IMR-90 (cell line): ENCODE data around the gene STOML1. TPM values are rescaled to one million over a fixed set of nuclear protein-coding genes. Genes with fewer than 3 reads are reported as not detected.

Source experiments
- ATAC-seq: fragments of 200-7000 bp; cut with Tn5 transposase; 2 replicates; pipeline ENCODE4 v1.9.1; 2020; ENCODE audit warnings: low read depth, mild to moderate bottlenecking, moderate library complexity
- BruUV-seq: library from RNA; stranded (reverse); fragments of 400-500 nt; replicated peaks from 2 replicates; lab custom pipeline; 2021; lab: Mats Ljungman, UMichigan
- CTCF ChIA-PET: fragments of 300-600 bp; formaldehyde crosslinking; extraction: SDS; loops from one replicate; lab custom pipeline; 2021; ENCODE audit warnings: antibody characterized with exemption; lab: Yijun Ruan, JAX
- POLR2A ChIA-PET: fragments of 300-600 bp; sonication (Branson Sonifier 250); formaldehyde crosslinking; loops from one replicate; lab custom pipeline; 2022; ENCODE audit warnings: antibody characterized with exemption; ENCODE audit not compliant: unreplicated experiment; lab: Charles Lee
- DNase-seq: peaks from one replicate; pipeline ENCODE4 v3.0.0; 2013
- H2AFZ ChIP-seq: replicated peaks from 2 replicates; pipeline ENCODE3; 2013; ENCODE audit warnings: low read length, mild to moderate bottlenecking; ENCODE audit not compliant: poor library complexity
- H2AK5ac ChIP-seq: 2 replicates; pipeline ENCODE4 v1.6.1; 2013; ENCODE audit warnings: low read depth, low read length, inconsistent platforms
- H2AK9ac ChIP-seq: replicated peaks from 2 replicates; pipeline ENCODE3; 2013; ENCODE audit warnings: mild to moderate bottlenecking, low read depth, low read length, moderate library complexity; ENCODE audit not compliant: poor library complexity
- H2BK120ac ChIP-seq: 2 replicates; pipeline ENCODE4 v1.6.1; 2013; ENCODE audit warnings: low read depth, low read length, inconsistent platforms
- H2BK15ac ChIP-seq: 3 replicates; pipeline ENCODE4 v1.6.1; 2013; ENCODE audit warnings: low read depth, low read length, inconsistent platforms
- H2BK20ac ChIP-seq: 2 replicates; pipeline ENCODE4 v1.6.1; 2013; ENCODE audit warnings: low read depth, mild to moderate bottlenecking, inconsistent platforms, low read length, moderate library complexity
- H2BK5ac ChIP-seq: 2 replicates; pipeline ENCODE4 v1.6.1; 2013; ENCODE audit warnings: mild to moderate bottlenecking, low read depth, low read length, inconsistent platforms; ENCODE audit not compliant: poor library complexity, severe bottlenecking
- H3K14ac ChIP-seq: replicated peaks from 2 replicates; pipeline ENCODE4 v1.6.1; 2013; ENCODE audit warnings: low read depth, low read length, inconsistent platforms
- H3K18ac ChIP-seq: 2 replicates; pipeline ENCODE4 v1.6.1; 2013; ENCODE audit warnings: low read depth, low read length, control low read depth
- H3K23ac ChIP-seq: 2 replicates; pipeline ENCODE4 v1.6.1; 2013; ENCODE audit warnings: low read depth, low read length, inconsistent platforms
- H3K27ac ChIP-seq: 2 replicates; pipeline ENCODE4 v1.5.1; 2013; ENCODE audit warnings: mild to moderate bottlenecking, control low read depth, low read length; ENCODE audit not compliant: insufficient read depth
- H3K27me3 ChIP-seq: 2 replicates; pipeline ENCODE4 v1.6.1; 2013; ENCODE audit warnings: low read length; ENCODE audit not compliant: control insufficient read depth, insufficient read depth
- H3K36me3 ChIP-seq: 2 replicates; pipeline ENCODE4 v1.6.1; 2013; ENCODE audit warnings: low read length, mixed read lengths; ENCODE audit not compliant: control insufficient read depth, insufficient read depth
- H3K4ac ChIP-seq: 2 replicates; pipeline ENCODE4 v1.6.1; 2013; ENCODE audit warnings: low read depth, low read length, inconsistent platforms
- H3K4me1 ChIP-seq: 2 replicates; pipeline ENCODE4 v1.6.1; 2013; ENCODE audit warnings: low read length, mixed read lengths; ENCODE audit not compliant: control insufficient read depth, insufficient read depth
- H3K4me2 ChIP-seq: 2 replicates; pipeline ENCODE4 v1.6.1; 2013; ENCODE audit warnings: low read depth, mild to moderate bottlenecking, control low read depth, low read length, moderate library complexity
- H3K4me3 ChIP-seq: 2 replicates; pipeline ENCODE4 v1.5.1; 2013; ENCODE audit warnings: low read depth, mild to moderate bottlenecking, control low read depth, low read length, moderate library complexity; ENCODE audit not compliant: insufficient read depth
- H3K56ac ChIP-seq: 2 replicates; pipeline ENCODE4 v1.6.1; 2013; ENCODE audit warnings: low read length, inconsistent platforms; ENCODE audit not compliant: insufficient read depth; ENCODE audit errors: extremely low read depth
- H3K79me1 ChIP-seq, 2 experiments: 2 replicates each; pipeline ENCODE4 v1.6.1; 2013; ENCODE audit warnings: low read length in 2 of 2, inconsistent platforms in 1 of 2, low read depth in 1 of 2
- H3K9ac ChIP-seq: 2 replicates; pipeline ENCODE4 v1.6.1; 2013; ENCODE audit warnings: low read depth, low read length, control low read depth
- H3K9me1 ChIP-seq: 2 replicates; pipeline ENCODE4 v1.6.1; 2013; ENCODE audit warnings: low read length, inconsistent platforms; ENCODE audit not compliant: insufficient read depth
- H3K9me3 ChIP-seq: 2 replicates; pipeline ENCODE4 v1.6.1; 2013; ENCODE audit warnings: low read length; ENCODE audit not compliant: control insufficient read depth, insufficient read depth
- H4K20me1 ChIP-seq: 2 replicates; pipeline ENCODE4 v1.6.1; 2013; ENCODE audit warnings: low read length, inconsistent platforms; ENCODE audit not compliant: insufficient read depth
- H4K5ac ChIP-seq: 2 replicates; pipeline ENCODE4 v1.6.1; 2013; ENCODE audit warnings: mild to moderate bottlenecking, low read depth, low read length, control low read depth
- H4K8ac ChIP-seq, 2 experiments: 2 replicates each; pipeline ENCODE4 v1.6.1; 2013; ENCODE audit warnings: low read depth in 2 of 2, low read length in 2 of 2, control low read depth in 1 of 2, inconsistent platforms in 1 of 2
- H4K91ac ChIP-seq: 2 replicates; pipeline ENCODE4 v1.6.1; 2013; ENCODE audit warnings: low read depth, low read length, inconsistent platforms; ENCODE audit not compliant: insufficient read depth
- BHLHE40 ChIP-seq: fragments of 150-350 bp; IDR thresholded peaks from 2 replicates; pipeline ENCODE4 v1.6.1; 2016; ENCODE audit warnings: mild to moderate bottlenecking, low read depth, low read length
- CEBPB ChIP-seq: IDR thresholded peaks from 2 replicates; pipeline ENCODE4 v1.6.1; 2012; ENCODE audit warnings: low read depth, low read length, improper control_type of control experiment
- CHD1 ChIP-seq: IDR thresholded peaks from 2 replicates; pipeline ENCODE4 v1.6.1; 2012; ENCODE audit warnings: low read depth, low read length, improper control_type of control experiment
- ELK1 ChIP-seq: fragments of 150-350 bp; IDR thresholded peaks from 2 replicates; pipeline ENCODE4 v1.6.1; 2016; ENCODE audit warnings: low read depth, mild to moderate bottlenecking, low read length, moderate library complexity, borderline replicate concordance
- FOS ChIP-seq: fragments of 150-350 bp; IDR thresholded peaks from 2 replicates; pipeline ENCODE4 v1.6.1; 2016; ENCODE audit warnings: low read depth, low read length
- MAFK ChIP-seq: IDR thresholded peaks from 2 replicates; pipeline ENCODE4 v1.6.1; 2012; ENCODE audit warnings: low read depth, low read length, improper control_type of control experiment
- MAZ ChIP-seq: IDR thresholded peaks from 2 replicates; pipeline ENCODE4 v1.6.1; 2012; ENCODE audit warnings: low read depth, mild to moderate bottlenecking, low read length, improper control_type of control experiment, moderate library complexity, borderline replicate concordance
- MXI1 ChIP-seq: IDR thresholded peaks from 2 replicates; pipeline ENCODE4 v1.6.1; 2012; ENCODE audit warnings: low read depth, mild to moderate bottlenecking, low read length, moderate library complexity, borderline replicate concordance
- NFE2L2 ChIP-seq: fragments of 150-350 bp; IDR thresholded peaks from 2 replicates; pipeline ENCODE4 v1.6.1; 2016; ENCODE audit warnings: low read depth, mild to moderate bottlenecking, low read length
- POLR2A ChIP-seq: IDR thresholded peaks from 2 replicates; pipeline ENCODE4 v1.6.1; 2012; ENCODE audit warnings: mild to moderate bottlenecking, low read depth, low read length
- RAD21 ChIP-seq: IDR thresholded peaks from 2 replicates; pipeline ENCODE4 v1.6.1; 2012; ENCODE audit warnings: low read length, improper control_type of control experiment
- RCOR1 ChIP-seq: IDR thresholded peaks from 2 replicates; pipeline ENCODE4 v1.6.1; 2012; ENCODE audit warnings: mild to moderate bottlenecking, low read length, improper control_type of control experiment; ENCODE audit not compliant: insufficient replicate concordance
- RFX5 ChIP-seq: IDR thresholded peaks from 2 replicates; pipeline ENCODE4 v1.8.0; 2012; ENCODE audit warnings: low read depth, mild to moderate bottlenecking, low read length, moderate library complexity
- WGBS, 2 experiments: methylation state at CpG; one replicate each; pipeline versions ENCODE4 v1.1.5 to v1.1.7; 2013; ENCODE audit warnings: missing lambda C conversion rate in 2 of 2; ENCODE audit not compliant: insufficient read length in 1 of 2; ENCODE audit errors: extremely low coverage in 2 of 2; 5-methylcytosine and 5-hydroxymethylcytosine counted together
- dilution Hi-C: fragments of 300-500 bp; cut with HindIII; formaldehyde crosslinking; loops from one replicate; pipeline ENCODE4 v1.14.3; 2018; ENCODE audit warnings: low sequenced_read_pairs; ENCODE audit not compliant: unreplicated experiment
- in situ Hi-C: fragments of 300-500 bp; cut with MboI; formaldehyde crosslinking; loops from 3 replicates; pipeline ENCODE4 v1.14.3; 2019; ENCODE audit warnings: low sequenced_read_pairs, inconsistent platforms, mixed read lengths
- intact Hi-C: fragments of 100-400 bp; cut with micrococcal nuclease; formaldehyde crosslinking; loops from 2 replicates; pipeline ENCODE4 v1.10.0; 2022
- polyA plus RNA-seq, 3 experiments: library from polyadenylated mRNA; depleted of rRNA; stranded (reverse); fragments of >200 nt; gene quantifications; 2 replicates each; pipeline ENCODE4 v1.2.3, GENCODE V29; 2012; ENCODE audit warnings: low replicate concordance in 1 of 3
- total RNA-seq: library from RNA; depleted of rRNA; stranded (reverse); fragments of >200 nt; gene quantifications from 2 replicates; pipeline ENCODE4 v1.2.3, GENCODE V29; 2012
- TF ChIP-seq, protein P1 (sequence below): conservative IDR thresholded peaks from 2 replicates; pipeline ENCODE4 v1.5.1; 2012; ENCODE audit warnings: mild to moderate bottlenecking, low read depth, low read length, improper control_type of control experiment
- TF ChIP-seq, protein P2 (sequence below): fragments of 150-350 bp; IDR thresholded peaks from 2 replicates; pipeline ENCODE4 v1.6.1; 2017; ENCODE audit warnings: mild to moderate bottlenecking, antibody characterized with exemption, low read length, low read depth

Gene STOML1
- total and polyA plus RNA-seq, 2 of the 4 experiments (the other 2 are of a cell fraction), result 11.8 to 21.2 TPM

DNA sequence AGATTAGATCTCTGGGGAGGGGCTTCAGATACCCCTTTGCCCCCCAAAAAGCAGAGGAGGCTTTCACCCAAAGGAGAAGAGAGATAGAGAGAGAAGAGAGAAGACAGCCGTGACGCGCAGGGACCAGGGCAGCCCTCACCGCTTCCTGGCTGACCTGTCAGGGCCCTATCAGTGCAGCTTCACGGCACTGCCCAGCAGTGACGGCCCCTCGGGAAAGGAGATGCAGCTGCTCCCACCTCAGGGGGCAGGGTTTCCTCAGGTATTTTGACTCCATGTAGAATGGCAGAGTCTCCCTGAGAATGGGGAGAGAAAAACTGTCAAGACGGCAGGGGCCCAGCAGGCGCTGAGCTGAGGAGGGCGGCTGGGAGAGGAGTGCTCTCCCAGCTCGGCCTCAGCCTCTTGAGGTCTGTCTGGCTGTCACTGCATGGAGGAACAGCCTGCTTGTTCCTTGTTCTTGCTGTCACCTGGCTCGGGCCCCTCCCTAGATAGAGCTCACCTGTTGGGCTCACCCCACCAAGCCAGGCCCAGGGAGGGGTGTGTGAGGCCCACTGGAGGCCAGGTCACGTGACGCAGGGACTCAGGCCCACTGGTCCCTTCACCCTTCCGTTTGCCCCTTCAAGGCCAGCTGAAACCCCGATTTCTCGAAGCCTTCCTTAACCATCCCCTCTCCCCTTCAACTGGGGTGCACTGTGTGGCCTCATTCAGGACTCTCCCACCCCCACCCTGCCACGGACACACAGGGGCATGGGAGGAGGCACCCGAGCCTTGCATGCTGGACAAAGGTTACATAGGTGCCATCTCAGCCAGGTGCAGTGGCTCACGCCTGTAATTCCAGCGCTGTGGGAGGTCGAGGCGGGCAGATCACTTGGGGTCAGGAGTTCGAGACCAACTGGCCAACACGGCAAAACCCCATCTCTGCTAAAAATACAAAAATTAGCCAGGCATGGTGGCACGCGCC, 37.6 kb downstream of the STOML1 start:
- Histone ChIP-seq H4K8ac (no peak overlapping the region), H3K4ac (no peak overlapping the region), H4K91ac (no peak overlapping the region), H2BK15ac (no peak overlapping the region), H3K36me3 (peaks cover 23% of the 10 kb centered on the region), H3K9me1 (peaks cover 18% of the 10 kb centered on the region), H3K18ac (no peak overlapping the region), H3K79me1 (no peaks in the 10 kb centered on the region), H3K14ac (no peak overlapping the region), H2BK5ac (no peak overlapping the region), H3K4me3 (no peak overlapping the region), H3K23ac (no peak overlapping the region), H2AFZ (no peak overlapping the region), H4K20me1 (0 out of 2 replicates have a peak, but pooled peaks cover 2% of the 10 kb centered on the region), H2AK9ac (peak overlapping the region; percentile 45), H4K5ac (no peak overlapping the region), H2BK20ac (no peak overlapping the region), H3K4me1 (peaks cover 26% of the 10 kb centered on the region), H3K9ac (no peak overlapping the region), H3K9me3 (no peaks in the 10 kb centered on the region), H3K4me2 (no peak overlapping the region), H3K56ac (no peak overlapping the region), H3K27ac (no peak overlapping the region), H2BK120ac (no peak overlapping the region), H2AK5ac (peak overlapping the region; percentile 27), H3K27me3 (no peaks in the 10 kb centered on the region)
- DNase-seq (no peak), ATAC-seq (no peak)
- 90% methylated on average over 17 of the region's 27 CpGs; no CpG with 5 or more reads in 1 of the 2 experiments for WGBS, 2 experiments
- in situ Hi-C loops, result no loop called here
- POLR2A ChIA-PET, result no interaction called here
- intact Hi-C loops, result no loop called here
- dilution Hi-C loops, result no loop called here
- CTCF ChIA-PET, result no interaction called here
- BruUV-seq, result no TSS peak
- TF ChIP-seq RFX5, result no peak
- no peak for TF ChIP-seq MXI1
- no peak for TF ChIP-seq POLR2A
- no peak for TF ChIP-seq FOS
- TF ChIP-seq, protein P1, sequence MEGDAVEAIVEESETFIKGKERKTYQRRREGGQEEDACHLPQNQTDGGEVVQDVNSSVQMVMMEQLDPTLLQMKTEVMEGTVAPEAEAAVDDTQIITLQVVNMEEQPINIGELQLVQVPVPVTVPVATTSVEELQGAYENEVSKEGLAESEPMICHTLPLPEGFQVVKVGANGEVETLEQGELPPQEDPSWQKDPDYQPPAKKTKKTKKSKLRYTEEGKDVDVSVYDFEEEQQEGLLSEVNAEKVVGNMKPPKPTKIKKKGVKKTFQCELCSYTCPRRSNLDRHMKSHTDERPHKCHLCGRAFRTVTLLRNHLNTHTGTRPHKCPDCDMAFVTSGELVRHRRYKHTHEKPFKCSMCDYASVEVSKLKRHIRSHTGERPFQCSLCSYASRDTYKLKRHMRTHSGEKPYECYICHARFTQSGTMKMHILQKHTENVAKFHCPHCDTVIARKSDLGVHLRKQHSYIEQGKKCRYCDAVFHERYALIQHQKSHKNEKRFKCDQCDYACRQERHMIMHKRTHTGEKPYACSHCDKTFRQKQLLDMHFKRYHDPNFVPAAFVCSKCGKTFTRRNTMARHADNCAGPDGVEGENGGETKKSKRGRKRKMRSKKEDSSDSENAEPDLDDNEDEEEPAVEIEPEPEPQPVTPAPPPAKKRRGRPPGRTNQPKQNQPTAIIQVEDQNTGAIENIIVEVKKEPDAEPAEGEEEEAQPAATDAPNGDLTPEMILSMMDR, result no peak
- TF ChIP-seq MAZ, result no peak
- no peak for TF ChIP-seq ELK1
- TF ChIP-seq NFE2L2, result no peak
- TF ChIP-seq CEBPB, result no peak
- TF ChIP-seq BHLHE40, result no peak
- TF ChIP-seq RAD21, result no peak
- no peak for TF ChIP-seq CHD1
- no peak for TF ChIP-seq RCOR1
- TF ChIP-seq, protein P2, sequence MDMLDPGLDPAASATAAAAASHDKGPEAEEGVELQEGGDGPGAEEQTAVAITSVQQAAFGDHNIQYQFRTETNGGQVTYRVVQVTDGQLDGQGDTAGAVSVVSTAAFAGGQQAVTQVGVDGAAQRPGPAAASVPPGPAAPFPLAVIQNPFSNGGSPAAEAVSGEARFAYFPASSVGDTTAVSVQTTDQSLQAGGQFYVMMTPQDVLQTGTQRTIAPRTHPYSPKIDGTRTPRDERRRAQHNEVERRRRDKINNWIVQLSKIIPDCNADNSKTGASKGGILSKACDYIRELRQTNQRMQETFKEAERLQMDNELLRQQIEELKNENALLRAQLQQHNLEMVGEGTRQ, result no peak
- no peak for TF ChIP-seq MAFK
